NCI-H524 (cell line): ENCODE data around the gene MYADML2.
A peak's percentile ranks its signal among the peaks of the same experiment; 100 is the strongest.
"Not testable (repeated sequence)": the region's sequence is repeated elsewhere in the genome, so short reads cannot be mapped to it uniquely, and the experiment has no call there.

Experiments
- DNase-seq, 2 experiments: peaks; one replicate each; lab custom pipeline; 2025; lab: John Stamatoyannopoulos, UW

Gene MYADML2

DNA sequence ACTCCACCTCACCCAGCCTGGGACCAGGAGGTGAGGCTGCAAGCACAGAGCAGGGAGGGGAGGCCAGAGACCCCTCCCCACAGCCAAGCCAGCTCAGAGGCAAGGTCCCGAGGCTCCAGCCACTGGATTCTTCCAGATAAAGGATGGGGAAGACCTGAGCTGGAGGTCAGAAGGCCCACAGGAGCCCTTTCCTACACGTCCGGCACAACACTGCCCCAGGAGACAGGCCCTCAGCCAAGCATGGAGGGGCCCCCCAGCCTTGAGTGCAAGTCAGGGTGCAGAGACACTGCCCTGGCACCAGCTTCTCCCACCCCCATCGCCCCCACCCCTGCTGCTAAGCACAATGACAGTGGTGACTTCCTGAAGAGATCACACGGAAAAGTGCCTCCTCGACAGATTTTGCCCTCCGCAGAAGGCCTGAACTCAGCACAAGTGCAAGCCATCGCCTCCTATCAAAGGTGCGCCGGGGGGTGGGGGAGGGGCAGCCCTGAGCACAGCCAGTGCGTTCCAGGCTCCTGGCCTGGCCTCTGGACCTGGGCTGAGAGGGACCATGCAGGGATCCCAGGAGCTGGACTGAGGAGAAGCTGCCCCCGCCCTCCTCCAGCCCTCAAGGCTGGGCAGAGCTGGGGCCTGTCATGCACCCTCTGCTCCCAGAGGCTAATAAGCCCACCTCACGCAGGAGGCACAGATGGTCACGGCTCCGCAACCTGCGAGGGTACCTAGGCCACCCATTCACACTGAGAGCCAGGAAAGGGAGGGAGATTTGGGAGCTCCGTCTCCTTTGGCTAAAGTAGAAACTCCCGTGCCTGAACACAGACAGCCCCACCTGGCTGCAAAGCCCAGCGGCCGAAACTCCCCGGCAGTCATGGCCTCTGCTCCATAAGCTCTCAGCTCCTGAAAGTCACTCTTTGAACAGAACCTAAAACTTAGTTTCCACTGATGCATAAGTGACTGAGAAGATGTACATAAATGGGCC is 22.2 kb downstream of the MYADML2 start:
- no peak for DNase-seq

DNA sequence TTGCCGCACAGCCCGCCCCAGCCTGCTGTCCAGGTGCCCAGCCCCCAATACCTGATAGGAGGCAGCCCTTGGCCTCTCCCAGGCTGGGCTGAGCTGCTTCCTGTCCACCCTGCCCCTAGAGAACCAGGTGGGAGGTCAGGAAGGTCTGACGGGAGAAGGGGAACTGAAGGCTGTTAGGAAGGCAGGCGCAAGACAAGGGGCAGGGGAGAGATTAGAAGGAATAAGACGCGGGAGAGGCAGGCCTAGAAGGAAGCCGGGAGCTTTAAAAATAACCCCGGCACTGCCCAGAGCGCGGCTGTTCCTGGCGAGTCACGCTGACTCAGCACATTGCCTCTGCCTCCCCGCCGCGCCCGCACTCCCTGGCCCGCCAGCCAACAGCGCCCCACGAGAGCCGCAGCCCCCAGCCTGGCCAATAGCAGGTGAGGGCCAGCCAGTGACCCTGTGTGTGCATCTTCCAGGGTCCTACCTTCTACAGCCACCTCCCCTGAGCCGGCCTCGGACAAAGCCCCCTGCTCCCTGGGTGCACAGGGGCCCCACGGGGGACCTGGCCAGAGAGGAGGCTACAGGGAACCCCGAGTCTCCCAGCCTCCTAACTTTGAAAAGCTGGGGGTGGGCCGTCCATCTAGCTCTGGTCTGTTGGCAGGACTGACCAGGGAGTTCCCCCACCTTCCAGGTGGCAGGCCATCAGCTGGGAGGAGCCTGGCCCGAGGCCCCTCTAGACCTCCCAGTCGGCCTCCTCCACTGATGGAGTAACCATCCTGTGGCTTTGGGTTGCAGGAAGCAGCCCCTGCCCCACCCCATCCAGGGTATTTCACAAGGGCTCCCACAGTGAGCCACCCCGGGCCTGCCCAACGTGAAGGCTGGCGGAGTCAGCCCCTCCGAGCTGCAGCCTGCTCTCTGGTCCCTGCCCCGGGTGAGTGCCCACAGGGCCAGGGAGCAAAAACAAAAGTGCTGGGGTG is 23.5 kb downstream of the MYADML2 start:
- DNase-seq, result no peak

DNA sequence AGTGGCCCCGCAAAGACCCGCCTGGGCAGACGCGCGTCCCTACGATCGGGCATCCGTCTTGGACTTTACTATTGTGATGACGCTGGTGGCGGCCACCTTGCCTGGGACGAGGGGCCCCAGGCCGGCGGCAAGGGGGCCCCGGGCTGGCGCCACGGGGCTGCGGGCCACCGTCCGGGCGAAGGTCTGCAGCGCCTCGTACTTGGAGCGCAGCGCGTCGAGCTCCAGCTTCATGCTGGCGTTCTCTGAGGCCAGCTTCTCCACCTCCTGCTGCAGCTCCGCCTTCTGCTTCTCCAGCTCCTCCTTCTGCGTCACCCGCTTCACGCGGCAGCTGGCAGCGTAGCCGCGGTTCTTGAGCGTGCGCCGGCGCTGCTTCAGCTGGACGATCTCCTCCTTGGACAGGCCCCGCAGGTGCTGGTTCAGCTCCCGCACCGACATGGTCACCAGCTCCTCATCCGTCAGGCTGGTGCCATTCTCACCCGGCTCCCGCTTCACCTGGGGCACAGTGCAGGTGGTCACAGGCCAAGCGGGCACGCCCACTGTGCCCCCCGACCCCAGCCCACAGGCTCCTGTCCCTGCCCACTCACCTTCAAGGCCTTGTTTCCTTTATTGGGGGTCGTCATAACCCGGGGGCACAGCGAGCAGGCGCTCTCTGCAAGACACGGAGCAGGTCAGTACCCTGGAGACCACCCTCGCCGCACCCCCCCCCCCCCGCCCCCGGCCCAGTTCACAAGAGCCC is 24.3 kb downstream of the MYADML2 start:
- DNase-seq, result no peak

DNA sequence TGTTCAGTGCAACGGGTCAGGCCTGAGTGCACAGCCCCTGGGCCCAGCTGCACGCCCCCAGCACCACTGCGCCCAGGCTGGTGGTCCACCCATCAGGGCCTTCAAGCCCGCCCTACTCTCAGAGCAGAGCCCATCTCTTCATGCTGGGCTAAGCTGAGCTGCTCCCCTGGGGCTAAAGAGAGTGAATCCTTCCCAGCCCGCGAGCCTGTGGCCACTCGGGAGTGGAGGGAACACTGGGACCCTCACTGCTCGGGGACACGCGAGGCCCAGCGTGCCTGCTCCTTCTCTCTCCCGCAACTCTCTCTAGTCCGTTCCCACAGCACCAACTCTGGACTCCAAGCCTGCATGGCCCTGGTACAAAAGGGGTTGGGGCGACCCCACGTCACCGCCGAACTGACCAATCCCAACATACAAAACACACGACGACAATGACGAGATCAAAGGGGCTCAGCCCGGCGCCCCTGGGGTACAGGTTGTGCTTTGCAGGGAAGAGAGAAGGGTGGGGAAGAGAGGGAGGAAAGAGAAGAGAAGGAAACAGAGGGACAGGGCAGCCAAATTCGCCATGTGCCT is 25.0 kb downstream of the MYADML2 start:
- no peak for DNase-seq

DNA sequence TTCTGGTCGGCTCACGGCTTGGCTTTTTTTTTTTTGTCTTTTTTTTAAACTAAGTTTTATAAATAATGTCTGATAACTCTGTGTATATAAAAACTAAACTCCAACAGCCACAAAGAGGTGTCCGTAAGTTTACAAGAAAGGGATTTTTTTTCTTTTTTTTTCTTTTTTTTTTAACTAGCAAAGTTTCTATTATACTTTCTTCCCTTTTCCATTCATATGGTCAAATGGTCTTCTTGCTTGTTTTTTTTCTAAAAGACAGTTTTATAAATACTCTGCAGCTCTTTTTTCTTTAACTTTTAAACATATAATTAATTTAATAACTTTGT is 25.5 kb downstream of the MYADML2 start:
- DNase-seq, result no peak

GRCh38 chr17:81920612-81921536 is 26.2 kb downstream of the MYADML2 start:
- no peak for DNase-seq

GRCh38 chr17:81918832-81919545 is 28.0 kb downstream of the MYADML2 start:
- no peak for DNase-seq

- not testable (repeated sequence) for DNase-seq
These were observed 28.7 kb downstream of the MYADML2 start for GRCh38 chr17:81918333-81918669.

DNA sequence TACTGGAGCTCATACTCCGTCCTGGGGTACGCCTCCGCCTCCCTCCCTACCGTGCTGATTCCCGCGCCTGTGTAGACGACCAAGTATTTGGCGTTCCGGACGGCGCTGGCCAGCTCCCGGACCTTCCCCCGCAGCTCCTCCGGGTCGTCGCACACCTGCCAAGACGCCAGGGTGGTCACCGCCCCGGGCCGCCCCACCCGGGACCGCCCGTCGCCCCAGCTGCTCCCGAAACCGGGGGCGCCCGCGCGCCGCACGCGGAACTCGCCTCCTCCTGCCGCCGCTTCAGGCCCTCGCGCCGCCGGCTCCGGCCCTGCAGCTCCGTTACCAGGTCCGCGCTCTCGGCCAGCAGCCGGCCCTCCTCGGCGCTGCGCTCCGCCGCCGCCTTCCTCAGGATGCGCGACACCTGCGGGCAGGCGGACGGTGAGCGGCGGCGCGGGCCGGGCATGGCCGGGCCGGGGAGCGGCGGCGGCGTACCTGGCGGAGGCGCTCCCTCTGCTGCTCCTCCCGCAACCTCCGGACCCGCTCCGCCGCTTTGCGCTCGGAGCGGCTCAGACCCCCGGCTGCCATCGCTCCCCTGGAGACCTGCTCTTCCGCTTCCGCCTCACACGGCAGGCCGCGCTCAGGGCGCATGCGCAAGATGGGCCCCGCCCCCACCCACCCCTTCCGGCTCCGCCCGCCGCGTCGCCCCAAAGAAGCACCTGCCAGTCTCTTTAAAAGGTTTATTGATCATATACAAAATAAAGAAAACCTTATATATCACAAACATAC is 29.3 kb downstream of the MYADML2 start, which contains the start of gene SIRT7:
SIRT7 (minus strand) TSS at position 612 of the 768 bp plus-strand sequence; CDS start at position 567, 45 bp downstream.
- peak; percentile 50 to 92 for DNase-seq

DNA sequence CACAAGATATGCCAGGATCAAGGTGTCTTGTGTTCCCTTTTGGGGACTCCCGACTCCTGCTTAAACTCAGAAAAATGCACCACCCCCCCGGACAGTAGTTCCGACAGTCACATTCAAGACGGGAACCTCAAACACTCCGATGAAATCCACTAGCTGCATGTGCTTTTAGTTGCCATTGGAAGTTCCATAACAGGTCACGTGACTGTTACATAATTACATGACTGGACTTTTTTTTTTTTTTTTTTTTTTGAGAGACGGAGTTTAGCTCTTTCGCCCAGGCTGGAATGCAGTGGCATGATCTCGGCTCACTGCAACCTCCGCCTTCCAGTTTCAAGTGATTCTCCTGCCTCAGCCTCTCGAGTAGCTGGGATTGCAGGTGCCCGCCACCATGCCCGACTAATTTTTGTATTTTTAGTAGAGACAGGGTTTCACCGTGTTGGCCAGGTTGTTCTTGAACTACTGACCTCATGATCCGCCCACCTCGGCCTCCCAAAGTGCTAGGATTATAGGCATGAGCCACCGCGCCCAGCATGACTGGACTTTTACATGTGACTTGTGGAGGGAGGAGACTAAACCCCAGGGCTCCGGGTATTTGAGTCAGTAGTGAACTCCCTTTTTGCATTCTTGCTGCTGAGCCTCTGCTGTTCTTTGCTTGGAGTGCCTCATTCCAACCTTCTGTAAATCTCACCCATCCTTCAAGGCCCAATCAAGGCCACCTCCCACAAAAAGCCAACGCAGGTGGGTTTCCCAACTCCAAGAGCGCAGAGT is 30.6 kb downstream of the MYADML2 start:
- no peak for DNase-seq

DNA sequence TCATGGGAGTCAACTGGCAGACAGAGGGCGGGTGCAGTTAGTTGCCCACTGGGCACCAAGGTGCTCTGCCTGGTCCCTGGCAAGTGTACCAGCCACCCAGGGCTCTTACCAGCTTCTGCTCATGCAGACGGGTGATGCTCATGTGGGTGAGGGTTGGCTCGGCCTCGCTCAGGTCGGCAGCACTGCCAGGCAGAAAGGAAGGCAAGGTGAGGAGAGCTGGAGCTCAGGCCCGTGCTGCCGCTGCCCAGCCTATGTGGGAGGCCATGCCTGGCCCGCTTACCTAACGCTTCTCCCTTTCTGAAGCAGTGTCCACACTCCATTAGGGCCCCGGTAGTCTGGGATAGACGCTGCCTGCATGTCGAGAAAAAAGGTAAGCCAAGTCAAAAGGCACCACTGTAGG is 31.7 kb downstream of the MYADML2 start:
- DNase-seq, result no peak

DNA sequence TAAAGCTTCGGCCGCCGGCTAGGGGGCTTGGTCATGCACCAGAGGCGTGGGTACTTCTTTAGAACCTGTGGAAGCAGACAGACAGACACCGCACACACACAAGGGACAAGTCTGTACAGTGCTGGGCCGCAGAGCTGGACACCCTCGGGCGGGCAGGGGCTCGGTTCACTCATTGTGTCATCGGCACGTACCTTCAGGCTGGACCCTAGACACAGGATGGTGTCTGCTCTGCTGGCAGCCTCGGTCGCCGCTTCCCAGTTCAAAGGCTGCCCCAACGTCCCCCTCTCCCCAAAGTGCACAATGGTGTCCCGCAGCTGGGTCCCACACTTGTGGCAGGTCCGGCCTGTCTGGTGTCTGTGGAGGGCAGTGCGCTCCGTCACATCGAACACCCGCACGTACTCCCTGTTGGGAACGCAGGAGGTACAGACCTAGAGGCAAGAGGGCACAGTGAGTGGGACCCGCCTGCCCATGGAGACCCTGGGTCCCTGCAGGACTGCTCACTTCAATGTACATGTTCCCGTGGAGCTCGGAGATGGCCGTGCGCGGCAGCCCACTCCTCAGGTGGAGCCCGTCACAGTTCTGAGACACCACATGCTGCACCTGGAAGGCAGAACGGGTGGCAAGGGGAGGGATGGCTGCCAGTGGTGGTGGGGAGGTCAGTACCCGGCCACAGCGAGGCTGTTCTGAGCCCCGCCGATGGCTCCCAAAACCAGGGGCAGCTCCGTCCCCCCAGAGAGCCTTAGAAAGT is 32.8 kb downstream of the MYADML2 start:
- DNase-seq, result no peak

DNA sequence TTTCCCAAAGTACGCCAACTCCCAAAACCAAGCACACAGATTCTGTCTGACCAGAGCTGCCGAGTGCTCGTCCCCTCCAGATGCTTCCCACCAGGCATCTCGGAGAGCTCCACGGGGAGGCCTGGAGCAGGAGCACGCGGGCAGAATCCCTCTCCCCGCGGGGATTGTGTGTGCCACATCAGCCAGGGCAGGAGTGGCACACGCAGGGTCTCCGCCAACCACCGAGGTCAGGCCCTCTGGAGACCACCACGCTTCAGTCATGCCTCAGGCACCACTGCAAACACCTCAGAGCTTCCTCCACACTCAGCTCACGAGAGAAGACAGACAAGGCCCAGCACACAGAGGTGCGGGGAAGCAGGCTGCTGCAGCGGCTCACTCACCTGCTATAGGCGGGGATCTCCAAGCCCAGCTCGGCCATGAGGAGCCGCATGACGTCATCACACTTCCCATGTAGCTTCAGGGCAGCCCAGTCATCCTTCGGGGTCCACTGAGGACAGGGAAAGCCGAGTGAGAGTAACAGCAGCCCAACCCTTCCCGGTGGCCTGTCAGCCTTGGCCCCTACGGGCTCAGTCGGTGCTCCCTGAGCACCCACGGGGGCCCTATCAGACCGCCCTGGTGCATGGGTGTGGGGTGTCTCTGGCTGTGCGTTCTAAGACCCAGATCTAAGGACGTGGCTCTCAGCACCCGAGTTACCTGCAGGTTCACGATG is 33.5 kb downstream of the MYADML2 start:
- DNase-seq, result no peak

DNA sequence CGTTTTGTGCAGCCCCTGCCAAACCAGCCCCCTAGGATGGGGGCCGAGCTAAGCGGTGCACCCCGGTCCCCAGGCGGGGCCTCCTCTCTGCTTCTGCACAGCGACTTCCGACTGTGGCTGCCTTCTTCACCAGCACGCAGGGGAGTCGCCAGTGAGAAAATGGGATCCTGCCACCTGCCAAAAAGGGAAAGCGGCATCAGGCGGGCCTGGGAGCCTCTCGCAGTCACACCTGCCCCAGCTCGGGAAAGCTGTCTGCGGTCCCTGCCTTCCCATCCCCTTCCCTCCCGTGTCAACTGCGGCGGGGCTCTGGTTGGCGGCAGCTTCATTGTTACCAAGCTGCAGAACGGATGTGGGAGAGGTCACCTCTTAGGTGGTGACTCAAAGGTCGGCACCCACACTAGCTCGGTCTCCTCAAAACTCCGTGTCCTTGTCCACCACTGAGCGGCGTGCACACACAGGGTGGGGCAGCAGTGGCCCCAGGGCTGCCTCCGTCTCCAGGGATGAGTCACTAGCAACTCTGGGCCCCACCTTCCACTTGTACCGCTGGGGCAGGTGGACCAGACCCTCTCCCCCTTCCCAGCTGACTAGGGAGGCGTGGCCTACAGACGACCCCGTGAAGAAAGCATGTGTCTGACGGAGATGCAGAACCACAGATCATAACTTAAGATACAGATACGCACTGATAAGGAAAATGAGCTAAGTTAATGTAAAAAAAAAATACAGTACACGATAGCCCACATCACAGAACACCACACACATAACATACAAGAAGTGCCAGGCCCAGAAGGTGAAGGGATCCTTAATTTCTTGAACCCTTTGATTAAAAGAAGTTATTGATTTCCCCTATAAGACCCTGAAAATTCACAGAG is 34.4 kb downstream of the MYADML2 start:
- DNase-seq, result no peak

- no peak for DNase-seq
These were observed 35.1 kb downstream of the MYADML2 start for GRCh38 chr17:81911969-81912368.
